GM12878 (cell line): ENCODE data around the gene FIBCD1. TPM values are rescaled to one million over a fixed set of nuclear protein-coding genes. Genes with fewer than 3 reads are reported as not detected.

Experiments
- ATAC-seq: fragments of 200-7000 bp; cut with Tn5 transposase; 3 replicates; pipeline ENCODE4 v1.9.1; 2020; ENCODE audit warnings: mild to moderate bottlenecking, moderate library complexity
- BruUV-seq: library from RNA; stranded (reverse); fragments of 400-500 nt; replicated peaks from 2 replicates; lab custom pipeline; 2021; lab: Mats Ljungman, UMichigan
- CTCF ChIA-PET: fragments of 300-600 bp; sonication (Branson Sonifier 250); formaldehyde crosslinking; extraction: SDS; loops from one replicate; lab custom pipeline; 2021; ENCODE audit warnings: inconsistent platforms; lab: Yijun Ruan, JAX
- POLR2A ChIA-PET: fragments of 350-600 bp; formaldehyde crosslinking; extraction: SDS; loops from one replicate; lab custom pipeline; 2021; ENCODE audit warnings: inconsistent platforms; lab: Charles Lee
- RAD21 ChIA-PET: fragments of 300-600 bp; sonication (Branson Sonifier 250); formaldehyde crosslinking; loops from one replicate; lab custom pipeline; 2023; ENCODE audit warnings: antibody characterized with exemption; ENCODE audit not compliant: unreplicated experiment; lab: Charles Lee
- SMC1A ChIA-PET: fragments of 300-600 bp; sonication (Branson Sonifier 250); formaldehyde crosslinking; loops from one replicate; lab custom pipeline; 2023; ENCODE audit not compliant: unreplicated experiment, uncharacterized antibody; lab: Charles Lee
- DNase-seq: peaks from one replicate; pipeline ENCODE4 v3.0.0-alpha.2; 2011; ENCODE audit warnings: low read depth, low spot score
- FAIRE-seq: peaks from 3 replicates; lab custom pipeline; 2011; peaks lifted over from hg19 to GRCh38; lab: Jason Lieb, UNC
- H2AFZ ChIP-seq: 2 replicates; pipeline ENCODE4 v1.6.0; 2011; ENCODE audit warnings: low read depth, low read length, control low read depth; ENCODE audit not compliant: control insufficient read depth
- H3K27ac ChIP-seq: 2 replicates; pipeline ENCODE4 v1.5.1; 2011; ENCODE audit warnings: control low read depth; ENCODE audit not compliant: control insufficient read depth, insufficient read depth
- H3K27me3 ChIP-seq, 2 experiments: replicated peaks in 1 of 2; 2 replicates each; pipeline versions ENCODE4 v1.6.0 to v1.6.1; 2011; ENCODE audit warnings: low read length in 1 of 2; ENCODE audit not compliant: control insufficient read depth in 2 of 2, insufficient read depth in 2 of 2
- H3K36me3 ChIP-seq, 2 experiments: 2 replicates each; pipeline ENCODE4 v1.5.1; 2011; ENCODE audit warnings: low read length in 1 of 2; ENCODE audit not compliant: control insufficient read depth in 2 of 2, insufficient read depth in 2 of 2
- H3K4me1 ChIP-seq: 2 replicates; pipeline ENCODE4 v1.6.1; 2011; ENCODE audit warnings: mild to moderate bottlenecking, low read length, moderate library complexity, mixed read lengths; ENCODE audit not compliant: control insufficient read depth, insufficient read depth
- H3K4me2 ChIP-seq: 2 replicates; pipeline ENCODE4 v1.6.0; 2011; ENCODE audit warnings: control low read depth; ENCODE audit not compliant: control insufficient read depth, insufficient read depth
- H3K4me3 ChIP-seq: fragments of 200-600 bp; sonication (generic); 2 replicates; pipeline ENCODE4 v1.5.1; 2016
- H3K79me2 ChIP-seq: 2 replicates; pipeline ENCODE4 v1.6.0; 2011; ENCODE audit warnings: low read length; ENCODE audit not compliant: control insufficient read depth, insufficient read depth
- H3K9ac ChIP-seq: 2 replicates; pipeline ENCODE4 v1.8.0; 2011; ENCODE audit warnings: low read length, control low read depth, mixed read lengths; ENCODE audit not compliant: control insufficient read depth, insufficient read depth
- H3K9me3 ChIP-seq: replicated peaks from 3 replicates; pipeline ENCODE4 v1.5.1; 2011; ENCODE audit warnings: mild to moderate bottlenecking, low read length; ENCODE audit not compliant: control insufficient read depth, insufficient read depth
- H4K20me1 ChIP-seq: 2 replicates; pipeline ENCODE4 v1.6.0; 2011; ENCODE audit not compliant: control insufficient read depth, insufficient read depth
- CBX5 ChIP-seq: sonication (generic); IDR thresholded peaks from 2 replicates; pipeline ENCODE4 v1.6.1; 2016; ENCODE audit warnings: low read depth, moderate library complexity, mild to moderate bottlenecking, inconsistent platforms
- CHD1 ChIP-seq: IDR thresholded peaks from 2 replicates; pipeline ENCODE4 v1.6.1; 2012; ENCODE audit warnings: low read depth, low read length, improper control_type of control experiment
- DPF2 ChIP-seq: fragments of 450-650 bp; IDR thresholded peaks from 2 replicates; pipeline ENCODE4 v1.6.1; 2017; ENCODE audit warnings: mild to moderate bottlenecking
- EGR1 ChIP-seq, 2 experiments: IDR thresholded peaks; 1 replicate in 1 of 2; 2 replicates in 1 of 2; pipeline ENCODE4 v1.6.1; 2011 to 2012; ENCODE audit warnings: low read depth in 2 of 2, low read length in 2 of 2, borderline replicate concordance in 1 of 2, mild to moderate bottlenecking in 1 of 2, moderate library complexity in 1 of 2
- JUNB ChIP-seq: IDR thresholded peaks from 2 replicates; pipeline ENCODE4 v1.6.1; 2016; ENCODE audit warnings: antibody characterized with exemption, mild to moderate bottlenecking
- NR2C2 ChIP-seq: IDR thresholded peaks from 2 replicates; pipeline ENCODE4 v1.6.1; 2011; ENCODE audit warnings: borderline replicate concordance, low read depth; ENCODE audit not compliant: control insufficient read depth, insufficient read length
- RAD21 ChIP-seq: IDR thresholded peaks from 2 replicates; pipeline ENCODE4 v1.6.1; 2011; ENCODE audit warnings: mild to moderate bottlenecking, low read depth, low read length, moderate library complexity; ENCODE audit not compliant: insufficient read depth
- SMAD5 ChIP-seq: IDR thresholded peaks from 2 replicates; pipeline ENCODE4 v1.6.1; 2016; ENCODE audit warnings: antibody characterized with exemption, low read depth
- SMARCA5 ChIP-seq: fragments of 450-650 bp; IDR thresholded peaks from 2 replicates; pipeline ENCODE4 v1.6.1; 2017; ENCODE audit warnings: mild to moderate bottlenecking
- WGBS: methylation state at CpG from one replicate; pipeline ENCODE4 v1.1.6; 2016; ENCODE audit warnings: low lambda C conversion rate; ENCODE audit not compliant: insufficient replicate concordance, insufficient coverage; ENCODE audit errors: missing lambda C conversion rate; 5-methylcytosine and 5-hydroxymethylcytosine counted together
- in situ Hi-C: fragments of 300-500 bp; cut with MboI; formaldehyde crosslinking; loops from 9 replicates; pipeline ENCODE4 v1.14.3; 2018; ENCODE audit warnings: mixed read lengths
- intact Hi-C: fragments of 100-400 bp; cut with micrococcal nuclease; formaldehyde crosslinking; loops from one replicate; pipeline ENCODE4 v1.14.2; 2022; ENCODE audit not compliant: unreplicated experiment
- polyA plus RNA-seq, 11 experiments: library from polyadenylated mRNA; depleted of rRNA in 4 of 11; unstranded in 6 of 11; stranded (reverse) in 5 of 11; fragments of >200 nt; fragmentation: Nextera tagmentation in 4 of 11; fragmentation: Illumina TruSeq in 1 of 11; extraction: Ambion mirVana in 4 of 11; extraction: Trizol in 1 of 11; gene quantifications; 1 replicate in 1 of 11; 2 replicates in 10 of 11; pipeline versions ENCODE4 v1.2.1 to v1.2.3, GENCODE V29; 2011 to 2016; ENCODE audit warnings: inconsistent platforms in 2 of 11, missing spikeins in 2 of 11, low read depth in 1 of 11
- total RNA-seq, 4 experiments: library from RNA; depleted of rRNA in 3 of 4; stranded (reverse); fragments of >200 nt in 3 of 4; fragmentation: Illumina TruSeq in 1 of 4; extraction: Trizol in 1 of 4; gene quantifications; 2 replicates each; pipeline versions ENCODE4 v1.2.1 to v1.2.3, GENCODE V29; 2013 to 2021
- TF ChIP-seq, protein P1 (sequence below): fragments of 150-350 bp; IDR thresholded peaks from 2 replicates; pipeline ENCODE4 v1.6.1; 2016; ENCODE audit warnings: low read depth, low read length
- TF ChIP-seq, protein P2 (sequence below): fragments of 450-650 bp; IDR thresholded peaks from 2 replicates; pipeline ENCODE4 v1.6.1; 2017; ENCODE audit warnings: borderline replicate concordance
- TF ChIP-seq, protein P3 (sequence below): IDR thresholded peaks from 2 replicates; pipeline ENCODE4 v1.6.1; 2011; ENCODE audit warnings: low read depth, low read length, improper control_type of control experiment, borderline replicate concordance
- TF ChIP-seq, protein P4 (sequence below): fragments of 450-650 bp; formaldehyde crosslinking; IDR thresholded peaks from 2 replicates; pipeline ENCODE4 v1.4.0; 2020; ENCODE audit warnings: mild to moderate bottlenecking, moderate library complexity

FIBCD1 gene
- total and polyA plus RNA-seq, 10 of the 15 experiments (the other 5 are each of a cell fraction or from before 2014, with no cell fraction given): 0.04 to 0.95 (median 0.25) TPM; not detected in 6

DNA sequence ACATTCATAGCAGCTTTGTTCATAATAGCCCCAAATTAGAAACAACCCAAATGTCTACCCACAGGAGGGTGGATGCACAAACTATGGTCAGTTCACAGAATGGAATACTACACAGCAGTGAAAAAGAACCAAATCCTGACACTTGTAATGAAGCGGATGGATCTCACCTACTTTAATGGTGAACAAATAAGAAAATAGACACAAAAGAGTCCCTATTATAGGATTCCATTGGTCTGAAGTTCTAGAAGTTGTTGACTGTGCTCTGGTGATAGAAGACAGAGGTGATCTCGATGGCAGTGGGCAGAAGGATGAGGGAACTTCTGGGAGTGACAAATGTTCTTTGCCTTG is 49.3 kb upstream of the FIBCD1 start (continued):
- TF ChIP-seq CBX5 (no peak), SMARCA5 (no peak), EGR1 (IDR thresholded peaks at IDR 0.05; ENCODE audit: borderline replicate concordance in 1 of 2, low read depth in 2 of 2, low read length in 2 of 2) (no peak), CHD1 (no peak)
- TF ChIP-seq, protein P1, sequence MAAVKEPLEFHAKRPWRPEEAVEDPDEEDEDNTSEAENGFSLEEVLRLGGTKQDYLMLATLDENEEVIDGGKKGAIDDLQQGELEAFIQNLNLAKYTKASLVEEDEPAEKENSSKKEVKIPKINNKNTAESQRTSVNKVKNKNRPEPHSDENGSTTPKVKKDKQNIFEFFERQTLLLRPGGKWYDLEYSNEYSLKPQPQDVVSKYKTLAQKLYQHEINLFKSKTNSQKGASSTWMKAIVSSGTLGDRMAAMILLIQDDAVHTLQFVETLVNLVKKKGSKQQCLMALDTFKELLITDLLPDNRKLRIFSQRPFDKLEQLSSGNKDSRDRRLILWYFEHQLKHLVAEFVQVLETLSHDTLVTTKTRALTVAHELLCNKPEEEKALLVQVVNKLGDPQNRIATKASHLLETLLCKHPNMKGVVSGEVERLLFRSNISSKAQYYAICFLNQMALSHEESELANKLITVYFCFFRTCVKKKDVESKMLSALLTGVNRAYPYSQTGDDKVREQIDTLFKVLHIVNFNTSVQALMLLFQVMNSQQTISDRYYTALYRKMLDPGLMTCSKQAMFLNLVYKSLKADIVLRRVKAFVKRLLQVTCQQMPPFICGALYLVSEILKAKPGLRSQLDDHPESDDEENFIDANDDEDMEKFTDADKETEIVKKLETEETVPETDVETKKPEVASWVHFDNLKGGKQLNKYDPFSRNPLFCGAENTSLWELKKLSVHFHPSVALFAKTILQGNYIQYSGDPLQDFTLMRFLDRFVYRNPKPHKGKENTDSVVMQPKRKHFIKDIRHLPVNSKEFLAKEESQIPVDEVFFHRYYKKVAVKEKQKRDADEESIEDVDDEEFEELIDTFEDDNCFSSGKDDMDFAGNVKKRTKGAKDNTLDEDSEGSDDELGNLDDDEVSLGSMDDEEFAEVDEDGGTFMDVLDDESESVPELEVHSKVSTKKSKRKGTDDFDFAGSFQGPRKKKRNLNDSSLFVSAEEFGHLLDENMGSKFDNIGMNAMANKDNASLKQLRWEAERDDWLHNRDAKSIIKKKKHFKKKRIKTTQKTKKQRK: no peak
- TF ChIP-seq, protein P2, sequence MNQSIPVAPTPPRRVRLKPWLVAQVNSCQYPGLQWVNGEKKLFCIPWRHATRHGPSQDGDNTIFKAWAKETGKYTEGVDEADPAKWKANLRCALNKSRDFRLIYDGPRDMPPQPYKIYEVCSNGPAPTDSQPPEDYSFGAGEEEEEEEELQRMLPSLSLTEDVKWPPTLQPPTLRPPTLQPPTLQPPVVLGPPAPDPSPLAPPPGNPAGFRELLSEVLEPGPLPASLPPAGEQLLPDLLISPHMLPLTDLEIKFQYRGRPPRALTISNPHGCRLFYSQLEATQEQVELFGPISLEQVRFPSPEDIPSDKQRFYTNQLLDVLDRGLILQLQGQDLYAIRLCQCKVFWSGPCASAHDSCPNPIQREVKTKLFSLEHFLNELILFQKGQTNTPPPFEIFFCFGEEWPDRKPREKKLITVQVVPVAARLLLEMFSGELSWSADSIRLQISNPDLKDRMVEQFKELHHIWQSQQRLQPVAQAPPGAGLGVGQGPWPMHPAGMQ: no peak

DNA sequence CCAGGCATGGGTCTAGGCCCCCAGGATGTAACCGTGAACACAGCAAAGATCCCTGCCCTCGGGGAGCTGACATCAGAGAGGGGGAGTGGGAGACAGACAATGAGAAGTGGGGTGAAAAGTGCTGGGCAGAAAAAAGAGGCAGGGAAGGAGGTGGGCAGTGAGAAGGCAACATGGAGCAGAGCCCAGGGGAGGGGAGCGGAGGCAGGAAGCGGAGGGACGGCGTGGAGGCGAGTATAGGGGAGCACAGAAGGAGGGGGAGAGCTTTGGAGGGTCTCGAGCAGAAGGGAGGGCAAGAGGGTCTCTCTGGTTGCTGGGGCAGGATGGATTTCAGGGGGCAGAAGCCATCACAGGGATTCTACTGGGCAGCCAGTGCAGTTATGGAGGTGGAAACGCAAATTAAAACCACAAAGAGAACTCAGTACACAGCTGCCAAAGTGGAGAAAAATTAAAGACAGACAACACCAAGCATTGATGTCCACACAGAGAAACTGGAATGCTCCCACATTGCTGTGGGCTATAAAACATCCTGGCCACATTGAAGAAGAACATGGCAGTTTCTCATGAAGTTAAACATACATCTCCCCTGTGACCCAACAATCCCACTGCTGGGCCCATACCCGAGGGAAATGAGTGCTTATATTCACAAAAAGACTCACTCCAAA is 48.8 kb upstream of the FIBCD1 start:
- H2AFZ ChIP-seq: no peak overlapping the region
- no peaks in the 10 kb centered on the region for H3K4me1 ChIP-seq
- in situ Hi-C loops (no loop called here), intact Hi-C loops (no loop called here)
- no peak overlapping the region for H3K4me2 ChIP-seq
- no peaks in the 10 kb centered on the region; a peak in 1 of 4 replicates for H3K27me3 ChIP-seq
- no TSS peak for BruUV-seq
- DNase-seq: no peak
- H3K9ac ChIP-seq: no peak overlapping the region
- H3K4me3 ChIP-seq: no peak overlapping the region
- FAIRE-seq: no peak
- ChIA-PET POLR2A (no interaction called here), RAD21 (no interaction called here), SMC1A (no interaction called here), CTCF (no interaction called here)
- no peaks in the 10 kb centered on the region for H3K9me3 ChIP-seq
- no peak for ATAC-seq
- 63% methylated on average over 8 of the region's 10 CpGs for WGBS
- no peaks in the 10 kb centered on the region for H3K79me2 ChIP-seq
- no peak overlapping the region for H3K27ac ChIP-seq
- no peaks in the 10 kb centered on the region for H4K20me1 ChIP-seq
- H3K36me3 ChIP-seq: no peaks in the 10 kb centered on the region
- TF ChIP-seq DPF2: no peak
- no peak for TF ChIP-seq SMAD5
- TF ChIP-seq NR2C2: no peak
- no peak for TF ChIP-seq RAD21
- TF ChIP-seq, protein P3, sequence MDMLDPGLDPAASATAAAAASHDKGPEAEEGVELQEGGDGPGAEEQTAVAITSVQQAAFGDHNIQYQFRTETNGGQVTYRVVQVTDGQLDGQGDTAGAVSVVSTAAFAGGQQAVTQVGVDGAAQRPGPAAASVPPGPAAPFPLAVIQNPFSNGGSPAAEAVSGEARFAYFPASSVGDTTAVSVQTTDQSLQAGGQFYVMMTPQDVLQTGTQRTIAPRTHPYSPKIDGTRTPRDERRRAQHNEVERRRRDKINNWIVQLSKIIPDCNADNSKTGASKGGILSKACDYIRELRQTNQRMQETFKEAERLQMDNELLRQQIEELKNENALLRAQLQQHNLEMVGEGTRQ: no peak
- TF ChIP-seq, protein P4, sequence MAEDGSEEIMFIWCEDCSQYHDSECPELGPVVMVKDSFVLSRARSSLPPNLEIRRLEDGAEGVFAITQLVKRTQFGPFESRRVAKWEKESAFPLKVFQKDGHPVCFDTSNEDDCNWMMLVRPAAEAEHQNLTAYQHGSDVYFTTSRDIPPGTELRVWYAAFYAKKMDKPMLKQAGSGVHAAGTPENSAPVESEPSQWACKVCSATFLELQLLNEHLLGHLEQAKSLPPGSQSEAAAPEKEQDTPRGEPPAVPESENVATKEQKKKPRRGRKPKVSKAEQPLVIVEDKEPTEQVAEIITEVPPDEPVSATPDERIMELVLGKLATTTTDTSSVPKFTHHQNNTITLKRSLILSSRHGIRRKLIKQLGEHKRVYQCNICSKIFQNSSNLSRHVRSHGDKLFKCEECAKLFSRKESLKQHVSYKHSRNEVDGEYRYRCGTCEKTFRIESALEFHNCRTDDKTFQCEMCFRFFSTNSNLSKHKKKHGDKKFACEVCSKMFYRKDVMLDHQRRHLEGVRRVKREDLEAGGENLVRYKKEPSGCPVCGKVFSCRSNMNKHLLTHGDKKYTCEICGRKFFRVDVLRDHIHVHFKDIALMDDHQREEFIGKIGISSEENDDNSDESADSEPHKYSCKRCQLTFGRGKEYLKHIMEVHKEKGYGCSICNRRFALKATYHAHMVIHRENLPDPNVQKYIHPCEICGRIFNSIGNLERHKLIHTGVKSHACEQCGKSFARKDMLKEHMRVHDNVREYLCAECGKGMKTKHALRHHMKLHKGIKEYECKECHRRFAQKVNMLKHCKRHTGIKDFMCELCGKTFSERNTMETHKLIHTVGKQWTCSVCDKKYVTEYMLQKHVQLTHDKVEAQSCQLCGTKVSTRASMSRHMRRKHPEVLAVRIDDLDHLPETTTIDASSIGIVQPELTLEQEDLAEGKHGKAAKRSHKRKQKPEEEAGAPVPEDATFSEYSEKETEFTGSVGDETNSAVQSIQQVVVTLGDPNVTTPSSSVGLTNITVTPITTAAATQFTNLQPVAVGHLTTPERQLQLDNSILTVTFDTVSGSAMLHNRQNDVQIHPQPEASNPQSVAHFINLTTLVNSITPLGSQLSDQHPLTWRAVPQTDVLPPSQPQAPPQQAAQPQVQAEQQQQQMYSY (CRISPR knock-in tag): no peak
- TF ChIP-seq JUNB: no peak
